Adrenal gland (tissue), 12 donors: ENCODE data around the gene LMCD1. TPM values are rescaled to one million over a fixed set of nuclear protein-coding genes. Genes with fewer than 3 reads are reported as not detected.
A peak's percentile ranks its signal among the peaks of the same experiment; 100 is the strongest.

Experiments
- DNase-seq, 7 donors: peaks; one replicate each; pipeline ENCODE4 v3.0.0-alpha.2; 2019 to 2020
- H3K27ac ChIP-seq, 5 donors: fragments of 200-600 bp; sonication (generic) in 4 of 5; 1 replicate in 3 of 5; 2 replicates in 2 of 5; pipeline versions ENCODE4 v1.5.1 to v1.8.0; 2016 to 2020; ENCODE audit warnings: mild to moderate bottlenecking in 1 of 5
- H3K27me3 ChIP-seq: fragments of 200-600 bp; 2 replicates; pipeline ENCODE4 v1.8.0; 2021
- H3K36me3 ChIP-seq, 2 donors: fragments of 200-600 bp; replicated peaks in 1 of 2; 1 replicate in 1 of 2; 2 replicates in 1 of 2; pipeline versions ENCODE4 v1.5.1 to v1.8.0; 2018 to 2022
- H3K4me1 ChIP-seq, 2 donors: fragments of 200-600 bp; replicated peaks in 1 of 2; 1 replicate in 1 of 2; 2 replicates in 1 of 2; pipeline versions ENCODE4 v1.5.1 to v1.8.0; 2018 to 2021
- H3K4me3 ChIP-seq, 4 donors: fragments of 200-600 bp; sonication (generic) in 3 of 4; one replicate each; pipeline ENCODE4 v1.5.1; 2016 to 2018
- H3K9me3 ChIP-seq, 3 donors: fragments of 200-600 bp; sonication (generic) in 1 of 3; replicated peaks in 1 of 3; 1 replicate in 2 of 3; 2 replicates in 1 of 3; pipeline versions ENCODE4 v1.5.1 to v1.8.0; 2016 to 2021
- POLR2A ChIP-seq, 2 donors: fragments of 450-650 bp; IDR thresholded peaks; one replicate each; pipeline ENCODE4 v1.6.1; 2017; ENCODE audit warnings: antibody characterized with exemption in 2 of 2, mild to moderate bottlenecking in 2 of 2, moderate library complexity in 1 of 2
- WGBS, 4 donors: extraction: QIAGEN DNeasy Blood & Tissue Kit in 2 of 4; methylation state at CpG; one replicate each; pipeline versions ENCODE4 v1.1.5 to v1.1.7; 2013 to 2017; 5-methylcytosine and 5-hydroxymethylcytosine counted together
- intact Hi-C, 2 donors: fragments of 100-400 bp; cut with DNase I; formaldehyde crosslinking; loops; one replicate each; pipeline versions ENCODE4 v1.14.1 to v1.15.0; 2022 to 2023
- polyA plus RNA-seq, 3 donors: library from polyadenylated mRNA; stranded (reverse); fragments of 200-250 nt in 2 of 3; fragments of 350-450 nt in 1 of 3; fragmentation: Illumina TruSeq in 1 of 3; extraction: RNeasy Lipid Tissue Mini Kit (QIAGEN cat#74804) in 1 of 3; gene quantifications; one replicate each; pipeline ENCODE4 v1.2.3, GENCODE V29; 2013 to 2014
- total RNA-seq, 9 donors: library from RNA; depleted of rRNA in 4 of 9; stranded (reverse); fragments of >200 nt in 4 of 9; fragments of 120-200 nt in 1 of 9; fragmentation: NEBNext Ultra II Directional in 1 of 9; extraction: Animal tissue kit (Norgen Biotek cat#: 25700) in 1 of 9; gene quantifications; one replicate each; pipeline versions ENCODE4 v1.1.0 to v1.2.4, GENCODE V29; 2013 to 2023
- TF ChIP-seq, protein P1 (sequence below), 6 experiments: fragments of 450-650 bp in 4 of 6; fragments of 200-600 bp in 2 of 6; sonication (generic) in 1 of 6; IDR thresholded peaks; 1 replicate in 5 of 6; 2 replicates in 1 of 6; pipeline versions ENCODE4 v1.5.1 to v1.8.0; 2016 to 2021; ENCODE audit warnings: antibody characterized with exemption in 6 of 6, mild to moderate bottlenecking in 2 of 6, moderate library complexity in 1 of 6
- donor health status: healthy with polysubstance abuse.
- donor health status: Bipolar disorder and iron deficiency.
- donor health status: DM: yes; HTN: yes; CAD: no.
- donor health status: DM: no; HTN: no; CAD: no.
- donor health status: DM: no; HTN: no; CAD: no.
- donor health status: DM: yes; HTN: yes; CAD: no.

LMCD1 gene
- total and polyA plus RNA-seq, 12 donors = 4.8 to 26.5 (median 16.1) TPM

DNA sequence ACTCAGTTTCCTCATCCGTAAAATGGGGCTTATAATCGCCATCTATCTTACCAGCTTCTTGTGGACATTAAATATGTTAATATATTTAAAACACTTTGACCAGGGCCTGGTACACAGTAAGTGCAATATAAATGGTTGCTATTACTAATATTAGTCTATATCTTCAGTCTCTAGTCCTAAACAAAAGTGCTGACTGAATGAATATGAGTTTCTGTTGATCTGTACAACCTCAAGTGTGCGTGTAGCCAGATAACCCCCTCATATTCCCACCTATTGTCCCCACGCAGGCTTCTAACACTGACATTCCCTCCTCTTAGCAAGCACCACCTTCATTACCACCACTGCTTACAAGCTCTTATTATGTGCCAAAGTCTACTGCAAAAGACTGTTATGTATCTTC is 27.6 kb upstream of the LMCD1 start:
- Histone ChIP-seq H3K27ac (no peak overlapping the region), H3K36me3 (no peaks in the 10 kb centered on the region), H3K9me3 (no peaks in the 10 kb centered on the region), H3K4me1 (peaks cover 0 to 4% of the 10 kb centered on the region in 2 donors), H3K27me3 (no peaks in the 10 kb centered on the region), H3K4me3 (no peak overlapping the region)
- TF ChIP-seq, protein P1, sequence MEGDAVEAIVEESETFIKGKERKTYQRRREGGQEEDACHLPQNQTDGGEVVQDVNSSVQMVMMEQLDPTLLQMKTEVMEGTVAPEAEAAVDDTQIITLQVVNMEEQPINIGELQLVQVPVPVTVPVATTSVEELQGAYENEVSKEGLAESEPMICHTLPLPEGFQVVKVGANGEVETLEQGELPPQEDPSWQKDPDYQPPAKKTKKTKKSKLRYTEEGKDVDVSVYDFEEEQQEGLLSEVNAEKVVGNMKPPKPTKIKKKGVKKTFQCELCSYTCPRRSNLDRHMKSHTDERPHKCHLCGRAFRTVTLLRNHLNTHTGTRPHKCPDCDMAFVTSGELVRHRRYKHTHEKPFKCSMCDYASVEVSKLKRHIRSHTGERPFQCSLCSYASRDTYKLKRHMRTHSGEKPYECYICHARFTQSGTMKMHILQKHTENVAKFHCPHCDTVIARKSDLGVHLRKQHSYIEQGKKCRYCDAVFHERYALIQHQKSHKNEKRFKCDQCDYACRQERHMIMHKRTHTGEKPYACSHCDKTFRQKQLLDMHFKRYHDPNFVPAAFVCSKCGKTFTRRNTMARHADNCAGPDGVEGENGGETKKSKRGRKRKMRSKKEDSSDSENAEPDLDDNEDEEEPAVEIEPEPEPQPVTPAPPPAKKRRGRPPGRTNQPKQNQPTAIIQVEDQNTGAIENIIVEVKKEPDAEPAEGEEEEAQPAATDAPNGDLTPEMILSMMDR (IDR thresholded peaks at IDR 0.05) = no peak
- no peak for TF ChIP-seq POLR2A (IDR thresholded peaks at IDR 0.05)
- intact Hi-C loops = no loop called here
- no peak for DNase-seq
- WGBS, 4 donors = 53 to 92% (median 78%) methylated on average over 4 of the region's 4 CpGs

DNA sequence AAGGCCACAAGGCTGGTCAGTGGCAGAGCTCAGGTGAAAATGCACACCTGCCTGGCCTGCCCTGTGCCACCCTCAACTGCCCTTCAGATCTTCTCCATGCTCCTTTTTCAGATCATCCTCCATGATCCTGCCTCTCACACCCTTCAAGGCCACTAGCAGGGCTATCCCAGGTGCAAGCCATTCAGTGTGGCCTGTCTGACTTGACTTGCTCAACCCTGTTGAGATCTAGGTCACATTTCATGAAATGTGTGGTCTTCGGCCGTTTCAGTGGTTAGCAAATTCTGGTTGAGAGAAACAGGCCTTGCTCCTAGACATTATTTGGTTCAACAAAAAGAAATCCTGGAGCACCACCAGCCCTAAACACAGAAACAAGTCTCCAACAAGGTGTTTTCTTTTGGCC is 26.6 kb upstream of the LMCD1 start:
- no peak for DNase-seq
- Histone ChIP-seq H3K27ac (no peak overlapping the region), H3K27me3 (no peaks in the 10 kb centered on the region), H3K9me3 (no peaks in the 10 kb centered on the region), H3K4me3 (no peak overlapping the region), H3K4me1 (peaks cover 0 to 3% of the 10 kb centered on the region in 2 donors), H3K36me3 (no peaks in the 10 kb centered on the region)
- intact Hi-C loops = no loop called here
- 93 to 100% (median 96%) methylated on average over 2 of the region's 2 CpGs for WGBS, 4 donors
- no peak for TF ChIP-seq POLR2A (IDR thresholded peaks at IDR 0.05)
- TF ChIP-seq, protein P1 (IDR thresholded peaks at IDR 0.05) = no peak

DNA sequence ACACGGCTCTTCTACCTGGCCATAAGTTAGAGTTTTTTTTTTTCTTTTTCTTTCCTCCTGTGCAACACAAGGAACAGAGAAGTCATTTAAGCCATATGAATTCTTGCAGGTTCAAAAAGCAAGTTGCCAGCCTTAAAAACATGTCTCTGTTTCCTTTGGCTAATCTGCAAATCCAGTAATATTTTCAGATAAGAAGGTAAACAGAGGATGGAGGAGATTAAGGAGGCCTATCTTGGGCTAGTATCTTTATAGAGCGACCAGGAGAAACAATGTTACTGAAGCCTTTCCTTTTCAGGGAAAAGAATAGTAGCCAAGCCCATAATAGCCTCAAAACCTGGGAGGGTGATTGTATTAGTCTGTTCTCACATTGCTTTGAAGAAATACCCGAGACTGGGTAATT is 20.9 kb upstream of the LMCD1 start:
- no peaks in the 10 kb centered on the region for H3K27me3 ChIP-seq
- H3K4me3 ChIP-seq = no peak overlapping the region
- no peak overlapping the region for H3K27ac ChIP-seq
- intact Hi-C loops = no loop called here
- no peaks in the 10 kb centered on the region for H3K36me3 ChIP-seq
- TF ChIP-seq, protein P1 (IDR thresholded peaks at IDR 0.05) = no peak
- no peak for TF ChIP-seq POLR2A (IDR thresholded peaks at IDR 0.05)
- 57 to 88% (median 71%) methylated on average over 3 of the region's 3 CpGs for WGBS, 4 donors
- no peak for DNase-seq
- peaks cover 0 to 15% of the 10 kb centered on the region in 2 donors for H3K4me1 ChIP-seq
- H3K9me3 ChIP-seq = no peaks in the 10 kb centered on the region

DNA sequence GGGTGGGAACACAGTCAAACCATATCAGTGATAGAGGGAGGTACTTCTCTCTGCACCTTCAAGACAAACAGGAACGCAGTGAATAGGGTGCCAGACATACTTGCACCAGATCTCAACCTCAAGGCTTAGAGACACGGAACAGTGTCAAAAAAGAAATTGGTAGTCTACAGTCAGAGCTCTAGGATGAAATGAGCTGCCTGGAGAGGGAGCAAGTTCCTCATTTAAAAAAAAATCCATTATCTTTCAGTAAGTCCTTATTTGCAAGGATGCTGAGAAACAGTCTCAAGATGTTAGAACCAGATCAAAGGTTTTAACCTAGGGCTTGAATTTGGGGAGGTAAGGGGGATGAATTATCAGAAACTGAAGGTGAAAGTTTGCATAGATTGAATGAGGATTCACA is 20.2 kb upstream of the LMCD1 start:
- TF ChIP-seq, protein P1 (IDR thresholded peaks at IDR 0.05) = peak in 4 of 6 experiments; percentile 10 to 25 (median 22)
- no peak for TF ChIP-seq POLR2A (IDR thresholded peaks at IDR 0.05)
- intact Hi-C loops = no loop called here
- H3K4me3 ChIP-seq = no peak overlapping the region
- no peaks in the 10 kb centered on the region for H3K36me3 ChIP-seq
- no peak for DNase-seq
- no peaks in the 10 kb centered on the region for H3K9me3 ChIP-seq
- no peak overlapping the region for H3K27ac ChIP-seq
- H3K27me3 ChIP-seq = no peaks in the 10 kb centered on the region
- peaks cover 0 to 15% of the 10 kb centered on the region in 2 donors for H3K4me1 ChIP-seq
- 72 to 84% (median 81%) methylated on average over 2 of the region's 2 CpGs for WGBS, 4 donors
